ENCODE results near the gene ELL2. TPM values are rescaled to one million over a fixed set of nuclear protein-coding genes. Genes with fewer than 3 reads are reported as not detected.

Gene ELL2
- total RNA-seq, 1 donor from 2014 or later = 57.5 TPM

GRCh38 chr5:95912029-95912428 lies 49.6 kb downstream of the ELL2 start:
- no peak for DNase-seq
- no peak for TF ChIP-seq CTCF (IDR thresholded peaks at IDR 0.05)
- Histone ChIP-seq H3K27me3 (ENCODE audit: low read depth) (no peaks in the 10 kb centered on the region), H3K36me3 (peaks cover 18% of the 10 kb centered on the region), H3K4me1 (peaks cover 12% of the 10 kb centered on the region), H3K4me3 (no peak overlapping the region), H3K27ac (no peak overlapping the region), H3K9me3 (no peaks in the 10 kb centered on the region)
- no peak for ATAC-seq
- intact Hi-C loops (cut with DNase I) = no loop called here

- intact Hi-C loops (cut with DNase I) = no loop called here
- Histone ChIP-seq H3K4me3 (no peak overlapping the region), H3K4me1 (no peaks in the 10 kb centered on the region), H3K9me3 (no peaks in the 10 kb centered on the region), H3K27ac (no peak overlapping the region), H3K36me3 (peaks cover 29% of the 10 kb centered on the region), H3K27me3 (ENCODE audit: low read depth) (no peaks in the 10 kb centered on the region)
- DNase-seq (no peak), ATAC-seq (no peak)
- TF ChIP-seq CTCF (IDR thresholded peaks at IDR 0.05) = no peak
Observed at GRCh38 chr5:95910521-95910920, 51.1 kb downstream of the ELL2 start.

- intact Hi-C loops (cut with DNase I) = no loop called here
- Histone ChIP-seq H3K9me3 (no peaks in the 10 kb centered on the region), H3K36me3 (peaks cover 29% of the 10 kb centered on the region), H3K4me3 (no peak overlapping the region), H3K27me3 (ENCODE audit: low read depth) (no peaks in the 10 kb centered on the region), H3K4me1 (no peaks in the 10 kb centered on the region), H3K27ac (no peak overlapping the region)
- TF ChIP-seq CTCF (IDR thresholded peaks at IDR 0.05) = no peak
- ATAC-seq = no peak
- no peak for DNase-seq
Observed at GRCh38 chr5:95909738-95910137, 51.9 kb downstream of the ELL2 start.

- H3K4me3 ChIP-seq = no peak overlapping the region
- intact Hi-C loops (cut with DNase I) = no loop called here
- DNase-seq = no peak
- ATAC-seq = no peak
- peaks cover 29% of the 10 kb centered on the region for H3K36me3 ChIP-seq
- H3K27ac ChIP-seq = no peak overlapping the region
- TF ChIP-seq CTCF (IDR thresholded peaks at IDR 0.05) = no peak
- no peaks in the 10 kb centered on the region for H3K9me3 ChIP-seq
- no peaks in the 10 kb centered on the region for H3K27me3 ChIP-seq (ENCODE audit: low read depth)
- H3K4me1 ChIP-seq = no peaks in the 10 kb centered on the region
Observed at GRCh38 chr5:95908799-95909198, 52.9 kb downstream of the ELL2 start.

- ATAC-seq = no peak
- no peaks in the 10 kb centered on the region for H3K9me3 ChIP-seq
- H3K4me1 ChIP-seq = no peaks in the 10 kb centered on the region
- no peak overlapping the region for H3K27ac ChIP-seq
- DNase-seq = no peak
- no peak for TF ChIP-seq CTCF (IDR thresholded peaks at IDR 0.05)
- H3K36me3 ChIP-seq = peaks cover 23% of the 10 kb centered on the region
- no peaks in the 10 kb centered on the region for H3K27me3 ChIP-seq (ENCODE audit: low read depth)
- intact Hi-C loops (cut with DNase I) = no loop called here
- H3K4me3 ChIP-seq = no peak overlapping the region
Observed at GRCh38 chr5:95907740-95908706, 53.6 kb downstream of the ELL2 start.
